ENCODE measurements around the gene DDR1. TPM values are rescaled to one million over a fixed set of nuclear protein-coding genes. Genes with fewer than 3 reads are reported as not detected.

The DDR1 gene
- total RNA-seq, 1 experiment from 2014 or later = 108 TPM

DNA sequence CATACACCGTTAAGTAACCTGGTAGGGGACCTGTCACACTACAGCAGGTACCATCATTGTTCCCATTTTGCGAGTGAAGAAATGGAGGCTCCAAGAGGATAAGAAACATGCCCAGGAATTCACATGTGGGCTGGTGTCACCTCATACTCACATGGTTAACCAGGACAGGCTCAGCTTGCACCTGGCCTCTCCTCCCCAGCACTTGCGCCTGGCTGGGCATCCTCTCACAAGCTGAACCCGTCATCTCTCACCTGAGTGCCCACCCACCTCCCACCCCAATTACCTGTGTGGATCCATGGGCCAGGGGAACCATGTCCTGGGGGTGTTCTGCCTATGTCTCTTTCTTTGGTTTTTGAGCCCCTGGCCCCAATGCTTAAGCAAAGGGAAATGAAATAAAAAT lies 46.2 kb downstream of the DDR1 start:
- Histone ChIP-seq H3K27ac (ENCODE audit: low read length) (no peak overlapping the region), H3K79me2 (ENCODE audit: low read length) (no peaks in the 10 kb centered on the region), H3K4me1 (ENCODE audit: insufficient read depth, low read length) (peaks cover 17% of the 10 kb centered on the region), H3K4me3 (ENCODE audit: low read length) (no peak overlapping the region), H3F3A (ENCODE audit: low read length, unreplicated experiment) (no peaks in the 10 kb centered on the region), H3K27me3 (ENCODE audit: low read length) (no peaks in the 10 kb centered on the region), H4K20me1 (ENCODE audit: low read length) (no peaks in the 10 kb centered on the region), H3K4me2 (ENCODE audit: low read length) (no peak overlapping the region), H2AFZ (ENCODE audit: low read length) (no peak overlapping the region), H3K9me3 (ENCODE audit: low read length) (no peaks in the 10 kb centered on the region), H3K36me3 (ENCODE audit: low read depth, low read length) (peaks cover 27% of the 10 kb centered on the region), H3K9ac (ENCODE audit: low read length) (no peak overlapping the region), H3K9me2 (replicated peaks; ENCODE audit: low read length) (no peaks in the 10 kb centered on the region)
- POLR2A ChIA-PET (ENCODE audit: unreplicated experiment) = no interaction called here
- intact Hi-C loops (cut with micrococcal nuclease) = loop anchor here (10.0 kb wide), 1 partner anchor 54 kb away; the partner anchor contains the start of gene MUC21
- CTCF ChIA-PET = interaction anchor here (0.9 to 1.3 kb wide), 2 partner anchors 140 to 149 kb away, joined by 4 to 5 read pairs; no protein-coding TSS in a partner anchor
- no peak for ATAC-seq
- no TSS peak for BruUV-seq (replicated peaks)
- no peak for DNase-seq
- TF ChIP-seq CTCF (conservative IDR thresholded peaks at IDR 0.05; ENCODE audit: low read depth, low read length) (no peak), EZH2 (IDR thresholded peaks at IDR 0.05; ENCODE audit: low read length, unreplicated experiment) (no peak), EZH2phosphoT487 (IDR thresholded peaks at IDR 0.05; ENCODE audit: borderline replicate concordance, low read length) (no peak)

- H3K79me2 ChIP-seq (ENCODE audit: low read length) = no peaks in the 10 kb centered on the region
- H2AFZ ChIP-seq (ENCODE audit: low read length) = no peak overlapping the region
- no peak overlapping the region for H3K9ac ChIP-seq (ENCODE audit: low read length)
- no peaks in the 10 kb centered on the region for H3K9me2 ChIP-seq (replicated peaks; ENCODE audit: low read length)
- DNase-seq (no peak), ATAC-seq (no peak)
- CTCF ChIA-PET = interaction anchor here (0.9 kb wide), 1 partner anchor 148 kb away, joined by 5 read pairs; no protein-coding TSS in a partner anchor
- no peaks in the 10 kb centered on the region for H3K27me3 ChIP-seq (ENCODE audit: low read length)
- no peaks in the 10 kb centered on the region for H3F3A ChIP-seq (ENCODE audit: low read length, unreplicated experiment)
- H3K36me3 ChIP-seq (ENCODE audit: low read depth, low read length) = peaks cover 20% of the 10 kb centered on the region
- H3K4me1 ChIP-seq (ENCODE audit: insufficient read depth, low read length) = peaks cover 15% of the 10 kb centered on the region
- H3K4me2 ChIP-seq (ENCODE audit: low read length) = no peak overlapping the region
- no peak overlapping the region for H3K4me3 ChIP-seq (ENCODE audit: low read length)
- POLR2A ChIA-PET (ENCODE audit: unreplicated experiment) = interaction anchor here (0.6 kb wide), 1 partner anchor 141 kb away, joined by 4 read pairs; no protein-coding TSS in a partner anchor
- H3K9me3 ChIP-seq (ENCODE audit: low read length) = no peaks in the 10 kb centered on the region
- no peaks in the 10 kb centered on the region for H4K20me1 ChIP-seq (ENCODE audit: low read length)
- no peak overlapping the region for H3K27ac ChIP-seq (ENCODE audit: low read length)
- no TSS peak for BruUV-seq (replicated peaks)
- TF ChIP-seq EZH2 (IDR thresholded peaks at IDR 0.05; ENCODE audit: low read length, unreplicated experiment) (no peak), EZH2phosphoT487 (IDR thresholded peaks at IDR 0.05; ENCODE audit: borderline replicate concordance, low read length) (no peak), CTCF (conservative IDR thresholded peaks at IDR 0.05; ENCODE audit: low read depth, low read length) (no peak)
- intact Hi-C loops (cut with micrococcal nuclease) = loop anchor here (10.0 kb wide), 1 partner anchor 54 kb away; the partner anchor contains the start of gene MUC21
These were observed 47.0 kb downstream of the DDR1 start for GRCh38 chr6:30931272-30931671.

DNA sequence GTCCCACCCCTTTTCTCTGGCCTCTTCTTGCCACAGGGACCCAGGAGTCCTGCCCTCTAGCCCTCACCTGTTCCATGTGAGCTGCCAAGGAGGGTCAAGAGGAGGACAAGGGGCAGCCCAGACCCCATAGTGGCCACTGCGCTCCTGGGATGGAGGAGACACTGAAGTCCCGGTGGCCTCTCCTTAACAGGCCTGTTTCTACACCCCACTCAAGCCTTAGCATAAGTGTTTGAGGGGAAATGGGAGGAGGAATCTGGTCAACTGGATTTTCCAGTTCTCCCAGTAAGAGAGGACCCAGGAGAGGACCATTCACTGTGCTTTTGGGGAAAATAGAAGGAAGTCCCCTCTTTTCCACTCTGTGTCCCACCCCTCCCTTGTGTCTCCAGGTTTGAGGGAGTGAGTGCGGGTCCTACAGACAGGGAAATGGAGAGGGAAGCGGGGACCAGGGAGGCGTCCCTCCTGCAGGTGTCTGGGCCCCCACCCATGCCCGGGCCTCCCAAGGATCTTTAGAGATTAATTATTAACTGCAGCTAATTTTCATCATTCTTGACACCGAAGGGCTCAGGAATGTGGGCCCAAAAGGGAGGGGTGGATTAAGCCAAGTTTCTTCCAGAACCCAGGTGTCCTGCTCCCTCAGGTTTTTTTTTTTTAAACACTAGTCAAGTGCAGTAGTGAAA lies 47.8 kb downstream of the DDR1 start, which contains the start of gene SFTA2:
Gene SFTA2 (minus strand): TSS at position 202 of the 677 bp plus-strand sequence. CDS start 74 bp downstream, at position 128.
- H3F3A ChIP-seq (ENCODE audit: low read length, unreplicated experiment) = no peaks in the 10 kb centered on the region
- H2AFZ ChIP-seq (ENCODE audit: low read length) = no peak within 1 kb of the TSS
- H4K20me1 ChIP-seq (ENCODE audit: low read length) = no peaks in the 10 kb centered on the region
- ATAC-seq (no peak), DNase-seq (no peak)
- no peak within 1 kb of the TSS for H3K27ac ChIP-seq (ENCODE audit: low read length)
- no peak within 1 kb of the TSS for H3K9ac ChIP-seq (ENCODE audit: low read length)
- intact Hi-C loops (cut with micrococcal nuclease) = loop anchor here (10.0 kb wide), 1 partner anchor 53 kb away; the partner anchor contains the start of gene MUC21
- H3K4me3 ChIP-seq (ENCODE audit: low read length) = no peak within 1 kb of the TSS
- H3K4me2 ChIP-seq (ENCODE audit: low read length) = no peak within 1 kb of the TSS
- TF ChIP-seq EZH2phosphoT487 (IDR thresholded peaks at IDR 0.05; ENCODE audit: borderline replicate concordance, low read length) = no peak
- TF ChIP-seq EZH2 (IDR thresholded peaks at IDR 0.05; ENCODE audit: low read length, unreplicated experiment) = no peak
- TF ChIP-seq CTCF (conservative IDR thresholded peaks at IDR 0.05; ENCODE audit: low read depth, low read length) = no peak
- no peaks in the 10 kb centered on the region for H3K27me3 ChIP-seq (ENCODE audit: low read length)
- H3K4me1 ChIP-seq (ENCODE audit: insufficient read depth, low read length) = peaks cover 7% of the 10 kb centered on the region
- ChIA-PET POLR2A (ENCODE audit: unreplicated experiment) (no interaction called here), CTCF (no interaction called here)
- no peaks in the 10 kb centered on the region for H3K9me3 ChIP-seq (ENCODE audit: low read length)
- H3K36me3 ChIP-seq (ENCODE audit: low read depth, low read length) = peaks cover 13% of the 10 kb centered on the region; the same call in 1 of the 2 replicates
- H3K79me2 ChIP-seq (ENCODE audit: low read length) = no peaks in the 10 kb centered on the region
- H3K9me2 ChIP-seq (replicated peaks; ENCODE audit: low read length) = no peaks in the 10 kb centered on the region
- BruUV-seq (replicated peaks) = no TSS peak

Data from PC-3 (cell line).